Hepatocyte (in vitro differentiated cells): ENCODE results near the gene HLA-DQA2. TPM values are rescaled to one million over a fixed set of nuclear protein-coding genes. Genes with fewer than 3 reads are reported as not detected.
"Not testable (repeated sequence)": the region's sequence is repeated elsewhere in the genome, so short reads cannot be mapped to it uniquely, and the experiment has no call there.

ENCODE experiments used
- DNase-seq: peaks from one replicate; pipeline ENCODE4 v3.0.0-alpha.2; 2016; ENCODE audit warnings: low spot score
- H2AFZ ChIP-seq: fragments of 200-600 bp; sonication (generic); 2 replicates; pipeline ENCODE4 v1.6.0; 2016; ENCODE audit warnings: antibody characterized with exemption, mild to moderate bottlenecking
- H3K27ac ChIP-seq: fragments of 200-600 bp; sonication (generic); 2 replicates; pipeline ENCODE4 v1.5.1; 2016; ENCODE audit warnings: mild to moderate bottlenecking
- H3K27me3 ChIP-seq: fragments of 200-600 bp; sonication (generic); 2 replicates; pipeline ENCODE4 v1.6.1; 2016
- H3K36me3 ChIP-seq: fragments of 200-600 bp; sonication (generic); replicated peaks from 2 replicates; pipeline ENCODE4 v1.5.1; 2016; ENCODE audit warnings: low read depth; ENCODE audit not compliant: insufficient read depth
- H3K4me1 ChIP-seq: fragments of 200-600 bp; sonication (generic); 2 replicates; pipeline ENCODE4 v1.5.1; 2016; ENCODE audit warnings: mild to moderate bottlenecking, moderate library complexity; ENCODE audit not compliant: insufficient read depth
- H3K4me2 ChIP-seq: fragments of 200-600 bp; sonication (generic); 2 replicates; pipeline ENCODE4 v1.6.0; 2016
- H3K4me3 ChIP-seq: fragments of 200-600 bp; sonication (generic); 2 replicates; pipeline ENCODE4 v1.5.1; 2016; ENCODE audit warnings: mild to moderate bottlenecking
- H3K79me2 ChIP-seq: fragments of 200-600 bp; sonication (generic); 2 replicates; pipeline ENCODE4 v1.6.0; 2017; ENCODE audit warnings: mild to moderate bottlenecking
- H3K9me2 ChIP-seq: fragments of 200-600 bp; sonication (generic); replicated peaks from 2 replicates; pipeline ENCODE4 v1.6.0; 2017; ENCODE audit warnings: mild to moderate bottlenecking; ENCODE audit not compliant: insufficient read depth
- H3K9me3 ChIP-seq: fragments of 200-600 bp; sonication (generic); 2 replicates; pipeline ENCODE4 v1.5.1; 2016; ENCODE audit warnings: low read depth, mild to moderate bottlenecking
- H4K20me1 ChIP-seq: fragments of 200-600 bp; sonication (generic); 2 replicates; pipeline ENCODE4 v1.6.0; 2016; ENCODE audit warnings: mild to moderate bottlenecking; ENCODE audit not compliant: insufficient read depth, poor library complexity, severe bottlenecking
- EZH2 ChIP-seq: fragments of 200-600 bp; sonication (generic); IDR thresholded peaks from 2 replicates; pipeline ENCODE4 v1.6.1; 2016; ENCODE audit warnings: antibody characterized with exemption, mild to moderate bottlenecking, borderline replicate concordance
- EZH2phosphoT487 ChIP-seq: fragments of 200-600 bp; sonication (generic); IDR thresholded peaks from one replicate; pipeline ENCODE4 v1.6.1; 2018; ENCODE audit warnings: antibody characterized with exemption, mild to moderate bottlenecking, low read depth, moderate library complexity; ENCODE audit not compliant: unreplicated experiment, severe bottlenecking
- WGBS: methylation state at CpG from one replicate; pipeline ENCODE4 v1.1.6; 2016; ENCODE audit warnings: low lambda C conversion rate; ENCODE audit errors: missing lambda C conversion rate; 5-methylcytosine and 5-hydroxymethylcytosine counted together
- polyA plus RNA-seq: library from polyadenylated mRNA; unstranded; fragments of >200 nt; fragmentation: Nextera tagmentation; extraction: Ambion mirVana; gene quantifications from 2 replicates; pipeline ENCODE4 v1.2.1, GENCODE V29; 2016
- total RNA-seq: library from RNA; depleted of rRNA; stranded (reverse); fragments of >200 nt; gene quantifications from 2 replicates; pipeline ENCODE4 v1.2.3, GENCODE V29; 2014
- TF ChIP-seq, protein P1 (sequence below): fragments of 200-600 bp; sonication (generic); IDR thresholded peaks from 2 replicates; pipeline ENCODE4 v1.5.1; 2016; ENCODE audit warnings: antibody characterized with exemption, mild to moderate bottlenecking; ENCODE audit not compliant: poor library complexity

Gene HLA-DQA2
- total and polyA plus RNA-seq, 2 experiments from 2014 or later: not detected

DNA sequence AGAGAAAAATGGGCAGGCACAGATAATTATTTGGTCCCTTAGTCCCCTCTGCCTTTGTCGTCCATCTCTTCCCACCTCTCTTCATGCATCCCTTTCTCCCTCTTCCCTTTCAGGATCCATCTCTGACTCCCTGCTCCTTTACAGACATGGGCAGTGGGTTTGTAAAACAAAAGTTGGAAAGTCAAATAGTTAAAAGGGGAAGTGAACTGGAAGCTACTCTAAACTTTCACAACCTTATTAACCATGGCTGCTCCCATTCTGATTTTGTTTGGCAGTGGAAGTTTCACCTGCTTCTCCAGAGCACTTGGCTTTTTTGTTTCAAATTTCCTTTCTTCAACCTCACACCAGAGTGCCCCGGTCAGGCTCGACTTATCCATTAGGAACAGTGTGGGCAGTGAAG lies 1.2 kb downstream of the HLA-DQA2 start:
- H3K27me3 ChIP-seq: no peaks in the 10 kb centered on the region
- H4K20me1 ChIP-seq: no peaks in the 10 kb centered on the region
- TF ChIP-seq EZH2: no peak
- no peak for TF ChIP-seq EZH2phosphoT487
- TF ChIP-seq, protein P1, sequence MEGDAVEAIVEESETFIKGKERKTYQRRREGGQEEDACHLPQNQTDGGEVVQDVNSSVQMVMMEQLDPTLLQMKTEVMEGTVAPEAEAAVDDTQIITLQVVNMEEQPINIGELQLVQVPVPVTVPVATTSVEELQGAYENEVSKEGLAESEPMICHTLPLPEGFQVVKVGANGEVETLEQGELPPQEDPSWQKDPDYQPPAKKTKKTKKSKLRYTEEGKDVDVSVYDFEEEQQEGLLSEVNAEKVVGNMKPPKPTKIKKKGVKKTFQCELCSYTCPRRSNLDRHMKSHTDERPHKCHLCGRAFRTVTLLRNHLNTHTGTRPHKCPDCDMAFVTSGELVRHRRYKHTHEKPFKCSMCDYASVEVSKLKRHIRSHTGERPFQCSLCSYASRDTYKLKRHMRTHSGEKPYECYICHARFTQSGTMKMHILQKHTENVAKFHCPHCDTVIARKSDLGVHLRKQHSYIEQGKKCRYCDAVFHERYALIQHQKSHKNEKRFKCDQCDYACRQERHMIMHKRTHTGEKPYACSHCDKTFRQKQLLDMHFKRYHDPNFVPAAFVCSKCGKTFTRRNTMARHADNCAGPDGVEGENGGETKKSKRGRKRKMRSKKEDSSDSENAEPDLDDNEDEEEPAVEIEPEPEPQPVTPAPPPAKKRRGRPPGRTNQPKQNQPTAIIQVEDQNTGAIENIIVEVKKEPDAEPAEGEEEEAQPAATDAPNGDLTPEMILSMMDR: no peak
- no peak overlapping the region for H3K27ac ChIP-seq
- H3K4me2 ChIP-seq: no peak overlapping the region
- no peak overlapping the region for H3K4me3 ChIP-seq
- no peaks in the 10 kb centered on the region for H3K36me3 ChIP-seq
- no peak for DNase-seq
- no peaks in the 10 kb centered on the region for H3K9me2 ChIP-seq
- H2AFZ ChIP-seq: no peak overlapping the region
- 95% methylated on average over 3 of the region's 3 CpGs for WGBS
- H3K79me2 ChIP-seq: no peaks in the 10 kb centered on the region
- no peaks in the 10 kb centered on the region for H3K9me3 ChIP-seq
- H3K4me1 ChIP-seq: no peaks in the 10 kb centered on the region

DNA sequence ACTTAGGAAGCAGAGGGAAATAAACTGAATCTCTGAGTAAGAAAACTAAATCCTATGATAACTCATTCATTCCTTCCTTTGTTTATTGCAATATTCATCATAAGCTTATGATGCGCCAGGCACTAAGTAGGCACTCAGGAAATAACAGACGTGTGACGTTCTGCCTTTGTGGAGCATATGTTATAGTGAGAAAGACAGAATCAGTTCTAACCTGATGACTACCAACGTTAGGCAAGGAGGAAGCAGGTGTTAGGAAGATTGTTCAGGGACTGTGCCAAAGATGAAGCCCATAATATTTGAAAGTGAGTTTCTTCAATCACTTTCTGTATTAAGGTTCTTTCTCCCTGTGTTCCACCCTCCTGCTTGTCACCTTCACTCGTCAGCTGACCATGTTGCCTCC lies 3.6 kb downstream of the HLA-DQA2 start:
- Histone ChIP-seq H3K27ac (no peak overlapping the region), H3K27me3 (no peaks in the 10 kb centered on the region), H2AFZ (no peak overlapping the region), H3K9me2 (no peaks in the 10 kb centered on the region), H3K4me2 (no peak overlapping the region), H3K9me3 (no peaks in the 10 kb centered on the region), H4K20me1 (no peaks in the 10 kb centered on the region), H3K36me3 (no peaks in the 10 kb centered on the region), H3K4me3 (no peak overlapping the region), H3K4me1 (no peaks in the 10 kb centered on the region), H3K79me2 (no peaks in the 10 kb centered on the region)
- TF ChIP-seq, protein P1: no peak
- TF ChIP-seq EZH2phosphoT487: no peak
- no peak for TF ChIP-seq EZH2
- DNase-seq: no peak
- WGBS: 63% methylated on average over 5 of the region's 5 CpGs

DNA sequence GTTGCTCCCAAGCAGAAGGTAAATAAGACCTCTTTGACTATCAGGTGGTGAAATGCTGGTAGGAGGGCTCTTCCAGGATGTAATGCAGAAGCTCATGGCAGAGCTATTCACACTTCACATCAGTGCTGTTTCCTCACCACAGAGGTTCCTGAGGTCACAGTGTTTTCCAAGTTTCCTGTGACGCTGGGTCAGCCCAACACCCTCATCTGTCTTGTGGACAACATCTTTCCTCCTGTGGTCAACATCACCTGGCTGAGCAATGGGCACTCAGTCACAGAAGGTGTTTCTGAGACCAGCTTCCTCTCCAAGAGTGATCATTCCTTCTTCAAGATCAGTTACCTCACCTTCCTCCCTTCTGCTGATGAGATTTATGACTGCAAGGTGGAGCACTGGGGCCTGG lies 4.5 kb downstream of the HLA-DQA2 start:
- not testable (repeated sequence) for H3K4me3 ChIP-seq, H3K4me2 ChIP-seq, H3K36me3 ChIP-seq, H3K27me3 ChIP-seq, H4K20me1 ChIP-seq, H3K9me3 ChIP-seq, H3K4me1 ChIP-seq, H3K9me2 ChIP-seq, H3K79me2 ChIP-seq, H2AFZ ChIP-seq, H3K27ac ChIP-seq, DNase-seq
- 94% methylated on average over 1 of the region's 1 CpG for WGBS

DNA sequence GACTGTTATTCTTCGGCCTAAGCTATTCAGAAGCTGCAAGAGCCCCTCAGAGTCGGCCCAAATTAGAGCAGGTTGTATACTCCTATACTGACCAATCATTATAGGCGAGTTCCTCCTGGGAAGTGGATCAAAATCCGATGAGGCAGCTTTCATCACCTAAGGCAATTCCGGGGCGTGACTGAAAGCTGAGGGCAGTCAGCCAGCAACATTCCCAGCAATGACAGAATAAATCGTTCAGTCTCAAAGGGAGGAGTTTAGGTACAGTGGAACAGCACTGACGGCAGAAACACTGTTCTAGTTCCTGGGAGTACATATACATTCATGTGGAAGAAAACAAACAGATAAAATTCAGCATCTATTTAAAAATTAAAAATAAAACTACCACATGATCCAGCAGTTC lies 11.4 kb downstream of the HLA-DQA2 start:
- Histone ChIP-seq H3K36me3 (no peaks in the 10 kb centered on the region), H3K4me2 (no peak overlapping the region), H2AFZ (no peak overlapping the region), H3K4me3 (no peak overlapping the region), H4K20me1 (no peaks in the 10 kb centered on the region), H3K9me3 (no peaks in the 10 kb centered on the region), H3K27ac (no peak overlapping the region), H3K9me2 (no peaks in the 10 kb centered on the region), H3K27me3 (no peaks in the 10 kb centered on the region), H3K79me2 (no peaks in the 10 kb centered on the region), H3K4me1 (no peaks in the 10 kb centered on the region)
- TF ChIP-seq, protein P1: no peak
- TF ChIP-seq EZH2phosphoT487 (no peak), EZH2 (no peak)
- no peak for DNase-seq
- WGBS: 51% methylated on average over 8 of the region's 8 CpGs
